Nephron progenitor cell (in vitro differentiated cells): ENCODE results near the gene DMP1.

Source experiments
- DNase-seq: peaks from one replicate; pipeline ENCODE4 v3.0.0; 2021
- H3K27ac Mint-ChIP-seq: 2 replicates; pipeline ENCODE4 v1.8.0; 2021; ENCODE audit warnings: mild to moderate bottlenecking, moderate library complexity, mixed read lengths
- H3K27me3 Mint-ChIP-seq: 2 replicates; pipeline ENCODE4 v1.8.0; 2021; ENCODE audit warnings: mild to moderate bottlenecking, low read depth, mixed read lengths; ENCODE audit not compliant: poor library complexity
- H3K36me3 Mint-ChIP-seq: 2 replicates; pipeline ENCODE4 v1.8.0; 2021; ENCODE audit warnings: low read depth, mixed read lengths
- H3K4me1 Mint-ChIP-seq: 2 replicates; pipeline ENCODE4 v1.8.0; 2021; ENCODE audit warnings: mixed read lengths
- H3K4me3 Mint-ChIP-seq: 2 replicates; pipeline ENCODE4 v1.8.0; 2021; ENCODE audit warnings: mild to moderate bottlenecking, moderate library complexity, mixed read lengths
- H3K9me3 Mint-ChIP-seq: 2 replicates; pipeline ENCODE4 v1.8.0; 2021; ENCODE audit warnings: mild to moderate bottlenecking, moderate library complexity, mixed read lengths
- CTCF ChIP-seq: fragments of 200-600 bp; sonication (generic); IDR thresholded peaks from 2 replicates; pipeline ENCODE4 v1.5.0; 2021; ENCODE audit warnings: antibody characterized with exemption

The DMP1 gene

GRCh38 chr4:87620086-87620485, 30.0 kb upstream of the DMP1 start:
- no peak for DNase-seq
- Mint-ChIP-seq H3K4me3 (no peak overlapping the region), H3K27me3 (peaks cover 11% of the 10 kb centered on the region), H3K9me3 (no peaks in the 10 kb centered on the region), H3K4me1 (peaks cover 5% of the 10 kb centered on the region), H3K27ac (no peak overlapping the region), H3K36me3 (no peaks in the 10 kb centered on the region)
- no peak for TF ChIP-seq CTCF

- H3K4me3 Mint-ChIP-seq = no peak overlapping the region
- H3K27ac Mint-ChIP-seq = no peak overlapping the region
- H3K4me1 Mint-ChIP-seq = peaks cover 5% of the 10 kb centered on the region
- H3K36me3 Mint-ChIP-seq = no peaks in the 10 kb centered on the region
- peaks cover 11% of the 10 kb centered on the region for H3K27me3 Mint-ChIP-seq
- no peak for TF ChIP-seq CTCF
- no peaks in the 10 kb centered on the region for H3K9me3 Mint-ChIP-seq
- DNase-seq = no peak
Observed at GRCh38 chr4:87620491-87620890, 29.6 kb upstream of the DMP1 start.

GRCh38 chr4:87622303-87622702, 27.8 kb upstream of the DMP1 start:
- no peak for DNase-seq
- peaks cover 5% of the 10 kb centered on the region for H3K4me1 Mint-ChIP-seq
- H3K36me3 Mint-ChIP-seq = no peaks in the 10 kb centered on the region
- peaks cover 3% of the 10 kb centered on the region for H3K9me3 Mint-ChIP-seq
- H3K27ac Mint-ChIP-seq = no peak overlapping the region
- peaks cover 8% of the 10 kb centered on the region for H3K27me3 Mint-ChIP-seq
- TF ChIP-seq CTCF = no peak
- no peak overlapping the region for H3K4me3 Mint-ChIP-seq

GRCh38 chr4:87624698-87625097, 25.4 kb upstream of the DMP1 start:
- Mint-ChIP-seq H3K36me3 (no peaks in the 10 kb centered on the region), H3K27me3 (peaks cover 8% of the 10 kb centered on the region), H3K4me3 (no peak overlapping the region)

GRCh38 chr4:87631668-87632067, 18.4 kb upstream of the DMP1 start:
- no peak for TF ChIP-seq CTCF
- Mint-ChIP-seq H3K4me3 (no peak overlapping the region), H3K9me3 (no peaks in the 10 kb centered on the region), H3K36me3 (no peaks in the 10 kb centered on the region), H3K4me1 (no peaks in the 10 kb centered on the region), H3K27me3 (peaks cover 4% of the 10 kb centered on the region), H3K27ac (no peak overlapping the region)
- DNase-seq = no peak

More at GRCh38 chr4:87624698-87625097, 25.4 kb upstream of the DMP1 start:
- Mint-ChIP-seq H3K27ac (no peak overlapping the region), H3K9me3 (peaks cover 3% of the 10 kb centered on the region), H3K4me1 (peaks cover 5% of the 10 kb centered on the region)
- DNase-seq = no peak
- TF ChIP-seq CTCF = no peak

GRCh38 chr4:87632469-87632868, 17.6 kb upstream of the DMP1 start:
- Mint-ChIP-seq H3K4me1 (no peaks in the 10 kb centered on the region), H3K9me3 (peaks cover 5% of the 10 kb centered on the region), H3K4me3 (no peak overlapping the region), H3K27me3 (peaks cover 5% of the 10 kb centered on the region), H3K36me3 (no peaks in the 10 kb centered on the region), H3K27ac (no peak overlapping the region)
- DNase-seq = no peak
- no peak for TF ChIP-seq CTCF
